Mesodermal cell (in vitro differentiated cells): ENCODE measurements around the gene LPCAT4.

Experiments
- H3K27ac ChIP-seq: 2 replicates; pipeline ENCODE4 v1.7.0; 2013; ENCODE audit warnings: mild to moderate bottlenecking, low read depth, low read length, moderate library complexity; ENCODE audit not compliant: severe bottlenecking
- H3K36me3 ChIP-seq: 2 replicates; pipeline ENCODE4 v1.7.1; 2013; ENCODE audit warnings: mild to moderate bottlenecking, low read length, moderate library complexity; ENCODE audit not compliant: control insufficient read depth, insufficient read depth
- H3K4me1 ChIP-seq: one replicate; pipeline ENCODE4 v1.7.1; 2013; ENCODE audit warnings: mild to moderate bottlenecking, low read length; ENCODE audit not compliant: insufficient read depth, control insufficient read depth, poor library complexity, severe bottlenecking
- H3K4me3 ChIP-seq: 2 replicates; pipeline ENCODE4 v1.7.0; 2013; ENCODE audit warnings: low read length, control low read depth, mild to moderate bottlenecking; ENCODE audit not compliant: insufficient read depth, poor library complexity, severe bottlenecking; ENCODE audit errors: extremely low read depth
- H3K9me3 ChIP-seq: 2 replicates; pipeline ENCODE4 v1.7.1; 2013; ENCODE audit warnings: mild to moderate bottlenecking, low read length, moderate library complexity; ENCODE audit not compliant: control insufficient read depth
- whole genome bisulfite sequencing, 2 experiments: methylation state at CpG; one replicate each; pipeline ENCODE4 v1.1.5; 2013; ENCODE audit warnings: missing lambda C conversion rate in 2 of 2; ENCODE audit not compliant: insufficient coverage in 2 of 2; 5-methylcytosine and 5-hydroxymethylcytosine counted together

LPCAT4 gene

DNA sequence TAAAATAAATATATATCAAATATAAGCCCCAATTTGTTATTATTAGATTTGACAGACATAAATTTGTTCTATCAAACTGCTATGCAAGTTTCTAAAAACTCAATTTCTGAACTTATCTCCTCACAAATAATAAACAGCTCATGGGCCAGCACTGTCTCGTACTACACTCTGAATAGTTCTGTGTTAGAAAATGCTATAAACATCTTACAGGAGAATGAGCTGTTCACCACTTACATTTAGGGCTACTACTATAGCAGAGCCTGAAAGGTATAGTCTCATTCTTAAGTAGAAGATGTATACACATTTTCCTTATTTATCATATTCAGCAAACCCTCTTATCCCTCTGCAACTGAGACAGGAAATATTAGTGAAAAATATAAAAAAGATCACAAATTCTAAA, 42.1 kb downstream of the LPCAT4 start:
- Histone ChIP-seq H3K36me3 (no peaks in the 10 kb centered on the region), H3K4me1 (no peaks in the 10 kb centered on the region), H3K27ac (no peak overlapping the region), H3K9me3 (peaks cover 3% of the 10 kb centered on the region), H3K4me3 (no peak overlapping the region)
- no CpG with 5 or more reads among the region's 1 CpG for WGBS, 2 experiments

- WGBS, 2 experiments = 86 to 92% methylated on average over 9 to 10 of the region's 10 CpGs
- Histone ChIP-seq H3K27ac (no peak overlapping the region), H3K4me3 (no peak overlapping the region), H3K4me1 (no peaks in the 10 kb centered on the region), H3K9me3 (peaks cover 3% of the 10 kb centered on the region), H3K36me3 (no peaks in the 10 kb centered on the region)
These were observed 43.8 kb downstream of the LPCAT4 start for GRCh38 chr15:34323217-34323616.

DNA sequence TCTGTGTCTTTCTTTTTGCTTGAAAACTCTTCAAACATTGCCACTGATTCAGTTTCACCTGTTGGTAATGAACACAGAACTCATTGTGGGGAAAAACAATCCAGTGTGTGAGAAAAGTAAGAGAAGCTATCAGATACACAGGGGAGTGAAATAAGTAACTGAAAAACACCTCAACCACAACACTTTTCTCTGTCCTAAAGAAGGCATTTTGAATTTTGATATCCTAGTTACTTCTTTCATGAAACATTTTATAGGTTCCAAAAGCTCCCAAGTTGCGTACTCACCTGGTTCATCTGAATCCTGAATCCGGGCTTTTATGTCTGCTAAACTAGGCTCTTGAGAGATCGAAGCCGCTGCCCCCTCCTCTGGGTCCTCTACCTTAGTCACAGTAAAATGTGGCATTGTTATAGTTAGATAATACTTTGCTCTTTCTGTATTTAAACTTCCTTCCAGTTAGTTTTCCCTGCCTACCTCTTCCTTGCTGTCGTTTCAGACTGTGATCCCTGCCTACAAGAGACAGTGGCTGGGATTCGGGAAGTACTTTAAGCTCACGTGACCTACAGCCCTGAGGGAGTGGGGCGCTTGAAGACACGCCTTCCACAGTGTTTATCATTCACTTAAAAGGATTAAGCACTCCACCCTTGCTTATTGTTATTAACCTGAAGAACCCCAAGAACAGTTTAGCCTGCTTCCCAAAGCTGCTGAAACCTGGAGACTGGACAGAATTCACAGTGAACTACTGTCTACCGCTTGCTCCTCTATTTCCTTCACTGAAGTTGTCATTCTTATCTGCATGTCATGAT, 48.5 kb downstream of the LPCAT4 start:
- Histone ChIP-seq H3K9me3 (no peaks in the 10 kb centered on the region), H3K36me3 (no peaks in the 10 kb centered on the region), H3K27ac (no peak overlapping the region), H3K4me3 (peak overlapping the region; percentile 18), H3K4me1 (no peaks in the 10 kb centered on the region)
- WGBS, 2 experiments = 35 to 44% methylated on average over 5 to 6 of the region's 10 CpGs

DNA sequence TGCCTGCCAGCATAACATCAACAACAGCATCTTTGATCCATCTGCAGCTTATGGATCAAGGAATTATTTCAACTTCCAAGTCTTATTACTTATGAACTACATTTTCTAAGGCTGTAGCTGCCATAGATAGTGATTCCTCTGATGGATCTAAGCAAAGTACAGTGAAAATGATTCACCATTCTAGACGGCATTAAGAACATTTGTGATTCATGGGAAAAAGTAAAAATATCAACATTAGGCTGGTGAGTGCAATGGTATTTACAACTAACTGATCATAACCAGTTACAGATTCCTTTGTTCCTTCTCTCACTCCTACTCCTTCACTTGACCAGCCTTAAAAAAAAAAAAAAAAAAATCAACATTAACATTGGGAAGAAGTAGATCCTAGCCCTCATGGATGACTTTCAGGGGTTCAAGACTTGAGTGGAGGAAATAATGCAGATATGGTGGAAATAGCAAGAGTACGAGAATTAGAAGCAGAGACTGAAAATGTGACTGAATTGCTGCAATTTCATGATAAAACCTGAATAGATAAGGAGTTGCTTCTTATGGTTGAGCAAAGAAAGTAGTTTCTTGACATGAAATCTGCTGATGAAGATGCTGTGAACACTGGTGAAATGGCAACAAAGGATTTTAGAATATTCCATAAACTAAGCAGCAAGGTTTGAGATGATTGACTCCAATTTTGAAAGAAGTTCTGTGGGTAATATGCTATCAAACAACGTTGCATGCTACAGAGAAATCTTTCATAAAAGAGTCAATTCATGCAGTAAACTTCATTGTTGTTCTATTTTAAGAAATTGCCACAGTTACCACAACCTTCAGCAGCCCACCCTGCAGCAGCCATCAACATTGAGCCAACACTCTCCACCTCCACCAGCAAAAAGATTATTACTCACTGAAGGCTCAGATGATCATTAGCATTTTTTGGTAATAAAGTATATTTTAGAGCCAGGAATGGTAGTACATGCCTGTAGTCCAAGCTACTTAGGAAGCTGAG, 52.2 kb downstream of the LPCAT4 start:
- H3K4me1 ChIP-seq = no peaks in the 10 kb centered on the region
- 92 to 93% methylated on average over 1 of the region's 3 CpGs for WGBS, 2 experiments
- H3K27ac ChIP-seq = no peak overlapping the region
- H3K36me3 ChIP-seq = no peaks in the 10 kb centered on the region
- H3K4me3 ChIP-seq = no peak overlapping the region
- H3K9me3 ChIP-seq = no peaks in the 10 kb centered on the region

DNA sequence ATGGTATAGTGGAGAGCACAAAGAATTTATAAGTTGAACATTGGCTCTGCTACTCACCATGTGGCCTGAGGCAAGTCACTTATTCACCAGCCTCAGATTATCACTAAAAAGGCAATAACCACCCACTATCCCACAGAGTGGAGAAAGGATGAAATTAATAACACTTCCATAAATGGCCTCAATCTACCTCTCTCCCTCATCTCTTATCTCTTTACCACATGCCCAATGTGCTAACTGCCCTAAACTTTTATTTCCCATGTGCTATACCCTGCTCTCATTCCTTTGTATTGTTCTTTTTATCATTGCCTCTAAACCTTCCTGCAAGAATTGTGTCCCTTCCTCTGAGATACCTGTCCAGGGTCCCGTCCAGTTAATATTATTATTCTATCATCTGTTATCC, 55.4 kb downstream of the LPCAT4 start:
- no peaks in the 10 kb centered on the region for H3K36me3 ChIP-seq
- no peak overlapping the region for H3K27ac ChIP-seq
- no CpG with 5 or more reads among the region's 1 CpG for WGBS, 2 experiments
- H3K9me3 ChIP-seq = no peaks in the 10 kb centered on the region
- no peaks in the 10 kb centered on the region for H3K4me1 ChIP-seq
- no peak overlapping the region for H3K4me3 ChIP-seq
